ENCODE data around the gene TBC1D14.

- TF ChIP-seq CTCF (IDR thresholded peaks at IDR 0.05), result no peak
- TF ChIP-seq ZFX (IDR thresholded peaks at IDR 0.05; ENCODE audit: borderline replicate concordance), result no peak
Observed at GRCh38 chr4:6987588-6987961, 77.9 kb downstream of the TBC1D14 start.
